K562 (cell line): ENCODE measurements around the gene FHIP1B. TPM values are rescaled to one million over a fixed set of nuclear protein-coding genes. Genes with fewer than 3 reads are reported as not detected.

ENCODE experiments used
- ATAC-seq: fragments of 200-7000 bp; cut with Tn5 transposase; 3 replicates; pipeline ENCODE4 v1.9.1; 2020; ENCODE audit warnings: moderate library complexity
- BruUV-seq: library from RNA; stranded (reverse); fragments of 400-500 nt; replicated peaks from 2 replicates; lab custom pipeline; 2021; lab: Mats Ljungman, UMichigan
- CTCF ChIA-PET: fragments of 300-600 bp; formaldehyde crosslinking; extraction: SDS; loops from one replicate; lab custom pipeline; 2021; ENCODE audit warnings: low intra/inter-chr PET ratio; lab: Yijun Ruan, JAX
- POLR2A ChIA-PET: fragments of 300-600, 350-650 bp; sonication (Branson Sonifier 250); formaldehyde crosslinking; extraction: SDS; loops from one replicate; lab custom pipeline; 2021; ENCODE audit warnings: antibody characterized with exemption, inconsistent platforms; lab: Yijun Ruan, JAX
- DNase-seq, 4 experiments: peaks; one replicate each; pipeline versions ENCODE4 v3.0.0 to v3.0.0-alpha.2; 2011 to 2018; ENCODE audit warnings: low spot score in 3 of 4, mixed read lengths in 3 of 4; ENCODE audit errors: extremely low read depth in 1 of 4
- FAIRE-seq: peaks from 2 replicates; lab custom pipeline; 2011; peaks lifted over from hg19 to GRCh38; lab: Jason Lieb, UNC
- H2AFZ ChIP-seq: 2 replicates; pipeline ENCODE4 v1.6.0; 2011; ENCODE audit warnings: low read depth, low read length, control low read depth, inconsistent platforms
- H3K27ac ChIP-seq: fragments of 200-600 bp; 3 replicates; pipeline ENCODE4 v1.8.0; 2011; ENCODE audit warnings: low read depth, mild to moderate bottlenecking, control low read depth, inconsistent platforms, low read length, moderate library complexity, mixed read lengths; ENCODE audit errors: extremely low read depth
- H3K27me3 ChIP-seq, 2 experiments: fragments of 300-600 bp in 1 of 2; 2 replicates in 1 of 2; 3 replicates in 1 of 2; pipeline versions ENCODE4 v1.6.0 to v1.8.0; 2011; ENCODE audit warnings: inconsistent platforms in 2 of 2, low read length in 2 of 2, mild to moderate bottlenecking in 1 of 2, mixed read lengths in 1 of 2, moderate library complexity in 1 of 2; ENCODE audit not compliant: control insufficient read depth in 2 of 2, insufficient read depth in 2 of 2
- H3K36me3 ChIP-seq: fragments of 300-600 bp; 3 replicates; pipeline ENCODE4 v1.8.0; 2011; ENCODE audit warnings: mild to moderate bottlenecking, low read length, inconsistent platforms; ENCODE audit not compliant: control insufficient read depth, insufficient read depth
- H3K4me1 ChIP-seq, 2 experiments: fragments of 200-600 bp in 1 of 2; replicated peaks in 1 of 2; 2 replicates in 1 of 2; 3 replicates in 1 of 2; pipeline versions ENCODE4 v1.5.1 to v1.8.0; 2011; ENCODE audit warnings: inconsistent platforms in 2 of 2, low read length in 2 of 2, mild to moderate bottlenecking in 1 of 2, mixed read lengths in 1 of 2, moderate library complexity in 1 of 2; ENCODE audit not compliant: control insufficient read depth in 2 of 2, insufficient read depth in 2 of 2
- H3K4me2 ChIP-seq: 2 replicates; pipeline ENCODE4 v1.6.1; 2011; ENCODE audit warnings: low read length, control low read depth, inconsistent platforms, mixed read lengths; ENCODE audit not compliant: insufficient read depth
- H3K4me3 ChIP-seq: fragments of 200-600 bp; sonication (generic), shearing (Covaris generic); 2 replicates; pipeline ENCODE4 v1.5.1; 2016; ENCODE audit warnings: control low read depth, inconsistent platforms
- H3K79me2 ChIP-seq: fragments of 200-600 bp; 3 replicates; pipeline ENCODE4 v1.8.0; 2011; ENCODE audit warnings: low read length, inconsistent platforms; ENCODE audit not compliant: control insufficient read depth, insufficient read depth
- H3K9ac ChIP-seq, 2 experiments: 2 replicates each; pipeline versions ENCODE4 v1.6.0 to v1.6.1; 2011; ENCODE audit warnings: low read depth in 2 of 2, low read length in 2 of 2, control low read depth in 1 of 2, inconsistent platforms in 1 of 2, mild to moderate bottlenecking in 1 of 2, mixed read lengths in 1 of 2; ENCODE audit not compliant: insufficient read depth in 1 of 2
- H3K9me1 ChIP-seq: one replicate; pipeline ENCODE4 v1.6.0; 2011; ENCODE audit warnings: inconsistent platforms, mild to moderate bottlenecking, low read length, moderate library complexity; ENCODE audit not compliant: control insufficient read depth, insufficient read depth
- H3K9me3 ChIP-seq: replicated peaks from 2 replicates; pipeline ENCODE4 v1.5.1; 2011; ENCODE audit warnings: low read depth, low read length, inconsistent platforms; ENCODE audit not compliant: control insufficient read depth, insufficient read depth
- H4K20me1 ChIP-seq: replicated peaks from 2 replicates; pipeline ENCODE4 v1.6.1; 2011; ENCODE audit warnings: low read length, inconsistent platforms, mixed read lengths; ENCODE audit not compliant: control insufficient read depth, insufficient read depth
- ATF4 ChIP-seq: fragments of 450-650 bp; formaldehyde crosslinking; IDR thresholded peaks from 2 replicates; pipeline ENCODE4 v1.4.0; 2022; ENCODE audit warnings: mild to moderate bottlenecking, moderate library complexity
- BDP1 ChIP-seq: IDR thresholded peaks from 3 replicates; pipeline ENCODE4 v1.6.1; 2011; ENCODE audit not compliant: insufficient read length, insufficient read depth
- BHLHE40 ChIP-seq: IDR thresholded peaks from 2 replicates; pipeline ENCODE4 v1.6.1; 2011; ENCODE audit warnings: low read length, improper control_type of control experiment
- E2F6 ChIP-seq, 2 experiments: IDR thresholded peaks; 2 replicates each; pipeline ENCODE4 v1.6.1; 2011; ENCODE audit warnings: borderline replicate concordance in 1 of 2, control low read depth in 1 of 2, low read depth in 1 of 2, low read length in 1 of 2, mild to moderate bottlenecking in 1 of 2, mixed read lengths in 1 of 2, moderate library complexity in 1 of 2; ENCODE audit not compliant: insufficient read depth in 1 of 2, insufficient read length in 1 of 2, poor library complexity in 1 of 2, severe bottlenecking in 1 of 2; ENCODE audit errors: extremely low read depth in 1 of 2
- HDGF ChIP-seq: fragments of 450-650 bp; IDR thresholded peaks from 2 replicates; pipeline ENCODE4 v1.6.1; 2016
- HNRNPUL1 ChIP-seq: fragments of 200-400 bp; formaldehyde crosslinking; IDR thresholded peaks from 2 replicates; pipeline ENCODE4 v1.6.1; 2017; ENCODE audit warnings: low read length
- NR2C2 ChIP-seq, 2 experiments: fragments of 200-800 bp in 1 of 2; sonication (Bioruptor generic) in 1 of 2; sonication (generic) in 1 of 2; formaldehyde crosslinking in 1 of 2; IDR thresholded peaks; 2 replicates each; pipeline versions ENCODE4 v1.6.1 to v1.8.0; 2016 to 2022; ENCODE audit warnings: mild to moderate bottlenecking in 1 of 2, missing compliant biosample characterization in 1 of 2, missing genetic modification characterization in 1 of 2, missing genetic modification reagents in 1 of 2
- ZFP1 ChIP-seq: fragments of 450-650 bp; formaldehyde crosslinking; IDR thresholded peaks from 2 replicates; pipeline ENCODE4 v1.4.0; 2020; ENCODE audit warnings: mild to moderate bottlenecking, mixed read lengths
- ZNF143 ChIP-seq: sonication (generic); formaldehyde crosslinking; IDR thresholded peaks from 2 replicates; pipeline ENCODE4 v1.9.0; 2022; ENCODE audit warnings: mild to moderate bottlenecking, missing genetic modification reagents
- ZNF766 ChIP-seq: fragments of 200-800 bp; sonication (Bioruptor generic); conservative IDR thresholded peaks from 2 replicates; pipeline ENCODE4 v1.6.1; 2016; ENCODE audit warnings: missing genetic modification characterization, missing compliant biosample characterization
- WGBS: fragments of 100-300 bp; shearing (Covaris generic); methylation state at CpG from one replicate; pipeline ENCODE4 v1.1.6; 2016; ENCODE audit warnings: low coverage, mixed read lengths; ENCODE audit not compliant: insufficient coverage; ENCODE audit errors: missing lambda C conversion rate; 5-methylcytosine and 5-hydroxymethylcytosine counted together
- in situ Hi-C: fragments of 300-500 bp; cut with MboI; formaldehyde crosslinking; loops from 4 replicates; pipeline ENCODE4 v1.15.0; 2018; ENCODE audit warnings: inconsistent platforms, mixed read lengths
- intact Hi-C: fragments of 100-400 bp; cut with micrococcal nuclease; formaldehyde crosslinking; loops from 2 replicates; pipeline ENCODE4 v1.14.2; 2022
- polyA plus RNA-seq, 8 experiments: library from polyadenylated mRNA; depleted of rRNA in 4 of 8; stranded (reverse) in 5 of 8; unstranded in 3 of 8; fragments of >200 nt; fragmentation: Nextera tagmentation in 2 of 8; fragmentation: Illumina TruSeq in 1 of 8; extraction: Ambion mirVana in 2 of 8; extraction: Trizol in 1 of 8; gene quantifications; 2 replicates each; pipeline versions ENCODE4 v1.2.1 to v1.2.3, GENCODE V29; 2011 to 2014; ENCODE audit warnings: inconsistent platforms in 1 of 8, missing spikeins in 1 of 8
- total RNA-seq, 7 experiments: library from RNA; depleted of rRNA in 6 of 7; stranded (reverse); fragments of >200 nt in 6 of 7; fragmentation: Illumina TruSeq in 2 of 7; extraction: Trizol in 2 of 7; gene quantifications; 2 replicates each; pipeline versions ENCODE4 v1.2.1 to v1.2.3, GENCODE V29; 2011 to 2021; ENCODE audit warnings: low replicate concordance in 1 of 7

Gene FHIP1B
- total and polyA plus RNA-seq, 9 of the 15 experiments (the other 6 are each of a cell fraction or from before 2014, with no cell fraction given): 0.94 to 24.7 (median 15.6) TPM

GRCh38 chr11:6269994-6270393 is 35.6 kb upstream of the FHIP1B start (continued):
- TF ChIP-seq HNRNPUL1 (no peak), BDP1 (no peak), E2F6 (IDR thresholded peaks at IDR 0.05; ENCODE audit: borderline replicate concordance in 1 of 2, extremely low read depth in 1 of 2, insufficient read depth in 1 of 2, insufficient read length in 1 of 2, low read depth in 1 of 2, low read length in 1 of 2, poor library complexity in 1 of 2, severe bottlenecking in 1 of 2) (peak; percentile 94 to 96), HDGF (no peak), BHLHE40 (peak; percentile 87), NR2C2 (CRISPR knock-in tag; IDR thresholded peaks at IDR 0.05) (0 out of 2 replicates have a peak, but pooled peaks have one; percentile 17), NR2C2 (tag; IDR thresholded peaks at IDR 0.05) (no peak)

- Histone ChIP-seq H3K4me2 (no peak overlapping the region), H3K9me3 (no peaks in the 10 kb centered on the region), H3K4me3 (no peak overlapping the region), H4K20me1 (no peaks in the 10 kb centered on the region), H2AFZ (no peak overlapping the region), H3K79me2 (no peaks in the 10 kb centered on the region), H3K27me3 (peaks cover 2 to 6% of the 10 kb centered on the region in 2 experiments; a peak in 2 of 5 replicates), H3K27ac (no peak overlapping the region), H3K9ac (no peak overlapping the region), H3K4me1 (peaks cover 0 to 18% of the 10 kb centered on the region in 2 experiments; a peak in 2 of 5 replicates), H3K9me1 (no peaks in the 10 kb centered on the region), H3K36me3 (no peaks in the 10 kb centered on the region)
- CTCF ChIA-PET: no interaction called here
- no peak for DNase-seq
- intact Hi-C loops: no loop called here
- no peak for ATAC-seq
- BruUV-seq: no TSS peak
- in situ Hi-C loops: no loop called here
- no peak for TF ChIP-seq ZNF143 (CRISPR knock-in tag)
- no peak for TF ChIP-seq ZNF766 (CRISPR knock-in tag)
- no peak for TF ChIP-seq ATF4 (CRISPR knock-in tag)
- TF ChIP-seq ZFP1 (CRISPR knock-in tag): no peak
- POLR2A ChIA-PET: interaction anchor here (1.2 kb wide), 1 partner anchor 18 kb away, joined by 8 read pairs; no protein-coding TSS in a partner anchor
- WGBS: 0% methylated on average over 1 of the region's 1 CpG
- FAIRE-seq: no peak
Observed at GRCh38 chr11:6268820-6269219, 34.4 kb upstream of the FHIP1B start.
